GM18861 (cell line): ENCODE data around the gene NOS2.

ENCODE experiments used
- ATAC-seq: cut with Tn5 transposase; IDR thresholded peaks from one replicate; pipeline ENCODE4 v1.9.1; 2021; ENCODE audit not compliant: unreplicated experiment

The NOS2 gene

GRCh38 chr17:27821318-27821717 lies 21.0 kb upstream of the NOS2 start:
- no peak for ATAC-seq

DNA sequence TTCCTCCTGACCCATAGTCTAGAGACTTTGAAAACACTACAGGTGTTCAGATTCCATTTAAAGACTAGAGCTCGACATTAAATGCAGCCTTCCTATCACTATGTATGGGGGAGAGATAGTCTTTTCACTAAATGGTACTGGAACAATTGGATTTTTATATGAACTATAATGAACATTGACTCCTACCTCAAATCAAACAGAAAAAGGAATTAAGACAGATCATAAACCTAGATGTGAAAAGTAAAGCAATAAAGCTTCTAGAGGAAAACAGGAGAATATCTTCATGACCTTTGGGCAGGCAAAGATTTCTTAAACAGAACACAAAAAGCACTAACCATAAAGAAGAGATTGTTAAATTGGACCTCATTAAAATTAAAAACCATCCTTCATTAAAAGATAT lies 18.8 kb upstream of the NOS2 start:
- ATAC-seq = no peak

GRCh38 chr17:27818401-27819105 lies 18.2 kb upstream of the NOS2 start:
- ATAC-seq = no peak

GRCh38 chr17:27817731-27818130 lies 17.4 kb upstream of the NOS2 start:
- no peak for ATAC-seq

DNA sequence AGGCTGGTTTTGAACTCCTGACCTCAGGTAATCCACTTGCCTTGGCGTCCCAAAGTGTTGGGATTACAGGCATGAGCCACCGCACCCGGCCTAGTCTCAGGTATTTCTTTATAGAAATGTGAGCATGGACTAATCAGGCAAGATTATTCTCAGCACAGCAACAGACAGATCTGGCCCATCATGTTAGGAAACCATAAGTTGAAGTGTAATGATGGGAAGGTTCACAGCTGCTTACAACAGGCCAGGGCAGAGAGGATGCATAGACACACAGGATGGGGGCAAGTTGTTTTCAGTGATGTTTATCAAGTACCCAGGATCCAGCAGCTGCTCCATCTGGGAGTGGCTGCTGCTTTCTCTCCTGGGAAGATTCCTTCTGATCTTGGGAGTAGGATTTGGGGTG lies 16.6 kb upstream of the NOS2 start:
- no peak for ATAC-seq

GRCh38 chr17:27811961-27812360 lies 11.6 kb upstream of the NOS2 start:
- ATAC-seq = no peak

DNA sequence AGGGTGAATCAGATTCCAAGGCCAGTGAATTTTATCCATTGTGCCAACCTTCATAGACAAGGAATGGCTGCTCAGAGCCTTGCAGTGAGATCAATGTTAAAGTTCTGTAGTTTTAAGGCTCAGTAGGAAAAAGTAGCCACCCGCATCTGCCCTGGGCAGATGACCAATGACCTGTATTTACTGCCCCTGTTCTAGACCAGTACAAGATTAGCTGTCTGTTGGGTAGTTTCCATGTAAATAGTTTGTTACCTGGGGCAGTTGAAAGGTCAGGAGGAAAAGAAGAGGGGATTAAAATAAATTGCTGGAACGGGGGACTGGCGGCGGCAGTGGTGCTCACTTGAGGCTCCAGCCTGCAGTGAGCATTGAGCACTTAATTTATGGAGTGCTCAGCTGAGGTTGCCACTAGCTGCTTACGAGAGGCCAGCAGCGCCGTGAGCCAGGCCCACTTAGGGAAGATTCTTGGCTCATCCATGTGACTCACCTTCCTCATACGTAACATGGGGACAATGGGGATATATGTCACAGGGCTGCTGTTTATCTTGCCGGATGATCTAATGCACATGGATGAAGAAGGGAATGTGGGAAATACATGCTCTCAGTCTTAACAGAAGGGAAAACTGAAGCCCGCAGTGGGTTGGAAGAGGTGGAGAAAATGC lies 10.7 kb upstream of the NOS2 start:
- no peak for ATAC-seq

DNA sequence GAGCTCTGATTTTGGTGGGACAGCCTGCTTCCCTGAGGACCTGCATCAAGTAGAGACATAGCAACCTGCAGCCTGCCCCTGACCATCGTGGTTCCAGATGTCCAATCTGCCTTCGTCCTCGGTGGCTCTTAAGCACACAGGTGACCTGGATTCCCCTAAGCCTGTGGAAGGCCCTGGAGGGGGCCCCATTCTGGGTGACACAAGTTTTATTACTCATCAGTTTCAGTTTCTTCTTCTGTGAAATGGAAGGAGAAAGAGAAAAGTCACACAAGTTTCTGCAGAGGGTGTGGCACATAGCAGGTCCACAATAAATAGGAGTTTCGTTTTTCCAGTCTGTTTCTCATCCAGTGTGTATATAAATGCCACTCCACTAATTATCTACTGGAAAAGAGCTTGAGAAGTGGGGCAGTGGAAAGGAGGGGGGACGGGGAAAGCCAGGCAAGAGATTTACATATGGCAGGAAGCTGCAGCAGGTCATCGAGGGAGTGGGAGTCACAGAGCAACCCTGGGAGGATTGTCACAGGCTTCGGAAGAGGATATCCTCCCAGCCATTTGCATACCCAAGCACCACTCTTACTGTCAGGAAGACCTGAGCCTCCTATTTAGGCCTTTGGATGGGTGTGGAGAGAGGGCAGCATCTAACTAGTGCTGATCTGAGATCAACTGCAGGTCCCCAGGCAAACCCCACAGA lies 10.0 kb upstream of the NOS2 start:
- peak; percentile 31 for ATAC-seq

- no peak for ATAC-seq
These were observed 9.2 kb upstream of the NOS2 start for GRCh38 chr17:27809555-27809954.

DNA sequence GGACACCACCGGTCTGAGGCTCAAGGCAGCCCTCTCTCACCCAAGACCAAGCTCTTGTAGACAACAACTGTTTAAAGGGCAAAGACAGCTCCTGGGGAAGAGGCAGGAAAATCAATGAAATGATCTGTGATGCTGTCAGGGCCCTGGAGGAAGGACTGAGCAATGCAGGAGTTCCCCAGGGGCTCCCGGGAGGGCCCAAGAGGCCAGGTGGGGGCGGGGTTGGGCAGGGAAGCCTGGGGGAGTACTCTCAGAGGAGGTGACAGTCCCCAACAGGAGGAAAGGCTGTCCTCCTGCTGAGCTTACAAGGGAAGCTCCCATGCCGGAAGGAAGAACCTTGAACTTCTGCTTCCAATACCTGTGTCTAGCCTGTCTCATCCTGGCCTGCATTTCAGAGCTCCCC lies 8.3 kb upstream of the NOS2 start:
- ATAC-seq = no peak

GRCh38 chr17:27807567-27808470 lies 7.5 kb upstream of the NOS2 start:
- ATAC-seq = peak; percentile 61

- peak; percentile 37 for ATAC-seq
These were observed 5.3 kb upstream of the NOS2 start for GRCh38 chr17:27805520-27806146.

- no peak for ATAC-seq
These were observed 3.8 kb upstream of the NOS2 start for GRCh38 chr17:27804113-27804512.

- no peak for ATAC-seq
These were observed 2.8 kb upstream of the NOS2 start for GRCh38 chr17:27802962-27803680.

- ATAC-seq = no peak
These were observed 1.7 kb upstream of the NOS2 start for GRCh38 chr17:27802033-27802432.

- ATAC-seq = no peak
These were observed 2.0 kb downstream of the NOS2 start for GRCh38 chr17:27798376-27798775.

DNA sequence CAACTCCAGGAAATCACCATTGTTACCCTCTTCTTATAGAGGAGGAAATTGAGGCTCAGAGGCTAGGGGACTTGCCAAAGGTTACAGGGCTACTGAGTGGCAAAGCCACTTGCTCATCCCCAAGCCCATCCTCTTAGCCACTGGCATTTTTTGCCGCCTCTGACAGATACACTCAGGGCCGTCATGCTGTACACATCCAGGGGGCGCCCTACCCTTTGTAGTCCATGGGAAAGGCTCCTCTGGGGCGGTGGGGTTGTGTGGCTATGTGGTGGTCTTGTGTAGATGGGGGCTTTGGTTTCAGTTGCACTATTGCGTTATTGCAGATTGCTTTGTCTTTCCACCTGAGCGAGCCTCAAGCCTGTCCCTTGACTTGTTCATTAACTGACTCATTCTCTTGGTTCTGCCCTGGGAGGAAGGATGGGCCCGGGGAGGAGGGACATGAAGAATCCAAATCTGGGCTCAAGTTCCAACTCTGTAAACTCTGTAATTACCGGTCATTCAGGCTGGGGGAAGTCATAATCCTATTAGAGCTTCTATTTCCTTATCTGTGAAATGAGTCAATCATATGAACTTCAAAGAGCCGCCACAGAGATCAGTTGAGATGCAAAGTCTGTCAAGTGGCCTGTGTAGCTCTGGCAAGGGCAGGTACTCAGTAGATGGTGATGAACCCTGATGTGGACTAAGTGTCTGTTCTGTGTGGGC lies 2.8 kb downstream of the NOS2 start:
- ATAC-seq = no peak

DNA sequence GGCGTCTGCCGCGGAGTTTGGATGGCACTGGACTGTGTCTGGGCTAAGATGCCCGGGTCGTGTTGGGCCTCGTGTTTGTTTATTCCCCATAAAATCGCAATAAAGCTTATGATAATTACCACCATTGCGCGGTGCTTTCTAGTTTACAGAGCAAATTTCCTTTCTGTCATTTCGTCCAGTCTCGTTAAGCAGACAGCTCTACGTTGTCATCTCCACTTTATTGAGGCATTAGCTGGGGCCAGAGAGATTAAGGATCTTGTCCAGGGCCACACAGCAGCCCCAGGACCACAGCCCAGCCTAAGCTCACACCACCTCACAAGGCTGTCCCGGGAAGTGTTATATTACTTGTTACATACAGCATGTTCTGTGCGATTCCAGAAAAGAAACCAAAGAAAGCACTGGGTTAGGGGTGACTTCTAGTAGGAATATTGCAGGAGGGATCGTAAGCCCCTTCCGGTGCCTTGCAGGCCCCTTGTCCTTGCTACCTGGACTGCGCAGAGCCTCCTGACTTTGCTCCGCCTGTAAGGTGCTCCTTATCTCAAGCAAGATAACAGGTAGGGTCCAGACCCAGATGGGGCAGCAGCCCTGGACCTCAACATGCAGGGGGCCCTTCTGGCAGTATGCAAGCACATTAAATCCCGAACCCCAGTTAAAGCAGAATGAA lies 6.3 kb downstream of the NOS2 start:
- no peak for ATAC-seq
